NCI-H146 treated with DMSO at 0.1 percent for 48 hours (cell line): ENCODE data around the gene EPN2.

Experiments
- DNase-seq: peaks from one replicate; lab custom pipeline; 2025; ENCODE audit not compliant: unreplicated experiment; lab: John Stamatoyannopoulos, UW

The EPN2 gene

GRCh38 chr17:19291646-19292376 is 54.6 kb downstream of the EPN2 start:
- DNase-seq: no peak

- no peak for DNase-seq
Measured at GRCh38 chr17:19292377-19292711, 55.2 kb downstream of the EPN2 start.

GRCh38 chr17:19294443-19294842 is 57.3 kb downstream of the EPN2 start:
- DNase-seq: no peak

- DNase-seq: no peak
Measured at GRCh38 chr17:19295473-19296135, 58.4 kb downstream of the EPN2 start.

- DNase-seq: no peak
Measured at GRCh38 chr17:19296786-19297778, 59.9 kb downstream of the EPN2 start.

GRCh38 chr17:19298569-19299213 is 61.5 kb downstream of the EPN2 start:
- DNase-seq: no peak

- no peak for DNase-seq
Measured at GRCh38 chr17:19299214-19299747, 62.1 kb downstream of the EPN2 start.

GRCh38 chr17:19299866-19300265 is 62.7 kb downstream of the EPN2 start:
- no peak for DNase-seq

GRCh38 chr17:19301274-19301951 is 64.2 kb downstream of the EPN2 start:
- DNase-seq: no peak

GRCh38 chr17:19301973-19302372 is 64.8 kb downstream of the EPN2 start:
- no peak for DNase-seq

- DNase-seq: no peak
Measured at GRCh38 chr17:19302791-19303331, 65.7 kb downstream of the EPN2 start.

- no peak for DNase-seq
Measured at GRCh38 chr17:19303367-19303776, 66.2 kb downstream of the EPN2 start.

- DNase-seq: no peak
Measured at GRCh38 chr17:19304209-19304608, 67.0 kb downstream of the EPN2 start.

GRCh38 chr17:19304751-19305150 is 67.6 kb downstream of the EPN2 start:
- DNase-seq: no peak

GRCh38 chr17:19305256-19305655 is 68.1 kb downstream of the EPN2 start:
- DNase-seq: no peak

- DNase-seq: no peak
Measured at GRCh38 chr17:19305761-19306159, 68.6 kb downstream of the EPN2 start.

GRCh38 chr17:19306160-19307111 is 69.3 kb downstream of the EPN2 start:
- DNase-seq: no peak

- no peak for DNase-seq
Measured at GRCh38 chr17:19307521-19307920, 70.4 kb downstream of the EPN2 start.

- DNase-seq: no peak
Measured at GRCh38 chr17:19308398-19308797, 71.2 kb downstream of the EPN2 start.
